Psoas muscle (tissue), 8 donors: ENCODE measurements around the gene HSD17B7. TPM values are rescaled to one million over a fixed set of nuclear protein-coding genes. Genes with fewer than 3 reads are reported as not detected.

Source experiments
- ATAC-seq, 4 donors: fragments of 200-7000 bp; cut with Tn5 transposase; one replicate each; pipeline ENCODE4 v1.9.1; 2020; ENCODE audit warnings: moderate library complexity in 3 of 4, mild to moderate bottlenecking in 2 of 4
- DNase-seq, 2 donors: peaks; one replicate each; pipeline ENCODE4 v3.0.0-alpha.2; 2020
- H3K27ac ChIP-seq: fragments of 200-600 bp; one replicate; pipeline ENCODE4 v1.8.0; 2022
- H3K27me3 ChIP-seq, 3 donors: fragments of 200-600 bp in 1 of 3; one replicate each; pipeline versions ENCODE4 v1.6.1 to v1.8.0; 2013 to 2022; ENCODE audit warnings: low read length in 2 of 3, mild to moderate bottlenecking in 2 of 3, moderate library complexity in 1 of 3; ENCODE audit not compliant: insufficient read depth in 3 of 3
- H3K36me3 ChIP-seq, 2 donors: fragments of 200-600 bp in 1 of 2; one replicate each; pipeline versions ENCODE4 v1.6.1 to v1.8.0; 2013 to 2022; ENCODE audit warnings: low read depth in 1 of 2, mild to moderate bottlenecking in 1 of 2, moderate library complexity in 1 of 2; ENCODE audit not compliant: insufficient read depth in 1 of 2
- H3K4me1 ChIP-seq: fragments of 200-600 bp; one replicate; pipeline ENCODE4 v1.8.0; 2022
- H3K4me3 ChIP-seq: fragments of 200-600 bp; one replicate; pipeline ENCODE4 v1.8.0; 2022; ENCODE audit warnings: mild to moderate bottlenecking
- H3K9me3 ChIP-seq: fragments of 200-600 bp; one replicate; pipeline ENCODE4 v1.8.0; 2022
- CTCF ChIP-seq: fragments of 200-600 bp; IDR thresholded peaks from one replicate; pipeline ENCODE4 v1.8.0; 2022; ENCODE audit warnings: antibody characterized with exemption
- WGBS, 3 donors: extraction: QIAGEN DNeasy Blood & Tissue Kit; methylation state at CpG; one replicate each; pipeline versions ENCODE4 v1.1.6 to v1.1.7; 2013; 5-methylcytosine and 5-hydroxymethylcytosine counted together
- intact Hi-C, 2 donors: fragments of 100-400 bp; cut with DNase I; formaldehyde crosslinking; loops; one replicate each; pipeline versions ENCODE4 v1.11.0 to v1.14.2; 2022
- polyA plus RNA-seq, 3 donors: library from polyadenylated mRNA; stranded (reverse); fragments of 200-250 nt; gene quantifications; one replicate each; pipeline ENCODE4 v1.2.3, GENCODE V29; 2013
- total RNA-seq, 4 donors: library from RNA; stranded (reverse); fragmentation: NEBNext Ultra II Directional in 2 of 4; extraction: Animal tissue kit (Norgen Biotek cat#: 25700) in 2 of 4; gene quantifications; one replicate each; pipeline versions ENCODE4 v1.2.1 to v1.2.4, GENCODE V29; 2021 to 2023
- donor health status: healthy with polysubstance abuse.
- donor health status: DM: no; HTN: no; CAD: no; lungs with moderate emphysema.
- donor health status: Bipolar disorder and iron deficiency.
- donor health status: healthy.
- donor health status: DM: yes; HTN: yes; CAD: no.
- donor health status: DM: no; HTN: no; CAD: no.
- donor health status: DM: no; HTN: no; CAD: no.
- donor health status: DM: yes; HTN: yes; CAD: no.

Gene HSD17B7
- total and polyA plus RNA-seq, 7 donors, result 1.6 to 7.2 (median 3.8) TPM

DNA sequence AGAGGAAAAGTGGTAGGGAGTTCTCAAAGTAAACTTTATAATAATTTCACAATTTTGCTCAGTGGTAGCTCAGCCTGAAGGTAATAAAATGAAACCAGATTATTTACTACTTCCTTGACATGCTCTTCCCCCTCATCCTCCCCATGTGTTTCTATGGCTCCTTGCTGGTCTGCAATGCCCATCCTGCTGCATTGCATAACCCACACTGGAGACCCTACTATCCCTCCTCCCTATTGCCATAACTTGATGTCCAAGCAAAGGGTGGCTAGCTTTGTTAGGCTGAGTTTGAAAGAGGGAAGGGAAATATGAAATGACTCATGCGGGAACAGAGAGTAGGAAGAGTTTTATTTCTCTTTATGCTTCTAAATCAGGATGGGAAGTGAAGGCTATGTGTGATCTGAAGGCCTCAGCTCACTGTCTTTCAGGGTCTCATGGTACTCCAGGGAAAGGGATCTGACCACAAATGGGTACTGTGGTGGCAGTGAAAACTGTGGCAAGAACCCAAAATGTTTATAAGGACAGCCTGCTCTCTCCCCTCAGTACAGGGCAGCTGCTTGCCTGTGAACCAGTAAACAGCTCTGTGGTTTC is 36.4 kb upstream of the HSD17B7 start:
- ATAC-seq, result no peak
- TF ChIP-seq CTCF, result no peak
- intact Hi-C loops, result no loop called here

GRCh38 chr1:162755306-162755705 is 35.2 kb upstream of the HSD17B7 start:
- 54 to 59% (median 55%) methylated on average over 3 of the region's 3 CpGs for WGBS, 3 donors
- Histone ChIP-seq H3K27ac (no peak overlapping the region), H3K9me3 (no peaks in the 10 kb centered on the region), H3K27me3 (no peaks in the 10 kb centered on the region), H3K4me3 (no peak overlapping the region), H3K4me1 (no peaks in the 10 kb centered on the region), H3K36me3 (peaks cover 0 to 3% of the 10 kb centered on the region in 2 donors)
- DNase-seq (no peak), ATAC-seq (no peak)
- TF ChIP-seq CTCF, result no peak
- intact Hi-C loops, result no loop called here

More for the DNA sequence above, 36.4 kb upstream of the HSD17B7 start:
- no peaks in the 10 kb centered on the region for H3K27me3 ChIP-seq
- WGBS, 3 donors, result 90 to 94% (median 91%) methylated on average over 1 of the region's 1 CpG
- no peak overlapping the region for H3K27ac ChIP-seq
- no peaks in the 10 kb centered on the region for H3K4me1 ChIP-seq
- no peak for DNase-seq
- peaks cover 0 to 3% of the 10 kb centered on the region in 2 donors for H3K36me3 ChIP-seq
- no peaks in the 10 kb centered on the region for H3K9me3 ChIP-seq
- no peak overlapping the region for H3K4me3 ChIP-seq

DNA sequence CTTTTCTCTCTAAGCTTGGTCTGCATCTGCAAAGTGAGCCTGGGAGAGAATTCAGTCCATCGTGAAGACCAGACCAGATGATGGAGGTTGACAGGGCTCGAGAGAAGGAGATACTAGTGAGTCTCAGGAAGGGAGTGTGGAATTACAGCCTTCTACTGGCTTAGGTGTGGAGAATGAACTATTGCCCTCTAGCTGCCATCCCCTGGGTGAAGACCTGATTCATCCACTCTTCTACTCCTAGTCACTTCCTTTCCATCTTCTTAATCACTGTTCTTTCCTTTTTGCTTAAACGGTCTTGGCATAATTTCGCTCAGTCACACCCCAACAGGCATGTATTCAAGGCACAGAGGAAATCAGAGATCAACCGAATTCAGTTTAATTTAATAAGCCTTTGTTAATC is 34.0 kb upstream of the HSD17B7 start:
- intact Hi-C loops, result no loop called here
- no peak for ATAC-seq
- peaks cover 0 to 3% of the 10 kb centered on the region in 2 donors for H3K36me3 ChIP-seq

DNA sequence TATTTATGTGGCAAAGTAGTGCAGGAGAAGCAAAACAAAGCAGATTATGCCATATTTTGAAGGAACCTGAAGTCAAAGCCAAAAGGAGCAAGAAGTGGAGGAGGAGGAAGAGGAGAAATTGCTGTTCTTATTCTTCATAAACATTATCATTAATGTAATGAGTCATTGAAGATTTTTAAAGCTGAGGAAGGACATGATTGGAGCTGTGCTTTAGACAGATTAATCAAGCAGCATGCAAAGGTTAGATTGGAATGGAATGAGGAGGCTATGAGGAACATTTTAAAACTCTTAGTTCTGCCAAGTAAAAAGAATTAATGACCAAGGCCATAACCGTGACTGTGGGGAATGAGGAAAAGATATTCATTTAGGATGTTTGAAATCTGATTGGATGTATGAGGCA is 33.0 kb upstream of the HSD17B7 start:
- Histone ChIP-seq H3K27me3 (no peaks in the 10 kb centered on the region), H3K36me3 (peaks cover 0 to 3% of the 10 kb centered on the region in 2 donors), H3K4me1 (no peaks in the 10 kb centered on the region), H3K9me3 (no peaks in the 10 kb centered on the region), H3K4me3 (no peak overlapping the region), H3K27ac (no peak overlapping the region)
- 35 to 58% (median 41%) methylated on average over 1 of the region's 1 CpG for WGBS, 3 donors
- ATAC-seq (no peak), DNase-seq (no peak)
- TF ChIP-seq CTCF, result no peak
- intact Hi-C loops, result no loop called here

More for the DNA sequence above, 34.0 kb upstream of the HSD17B7 start:
- no peak for TF ChIP-seq CTCF
- 74 to 79% (median 75%) methylated on average over 5 of the region's 5 CpGs for WGBS, 3 donors
- Histone ChIP-seq H3K4me3 (no peak overlapping the region), H3K9me3 (no peaks in the 10 kb centered on the region), H3K27me3 (no peaks in the 10 kb centered on the region), H3K27ac (no peak overlapping the region), H3K4me1 (no peaks in the 10 kb centered on the region)
- no peak for DNase-seq

DNA sequence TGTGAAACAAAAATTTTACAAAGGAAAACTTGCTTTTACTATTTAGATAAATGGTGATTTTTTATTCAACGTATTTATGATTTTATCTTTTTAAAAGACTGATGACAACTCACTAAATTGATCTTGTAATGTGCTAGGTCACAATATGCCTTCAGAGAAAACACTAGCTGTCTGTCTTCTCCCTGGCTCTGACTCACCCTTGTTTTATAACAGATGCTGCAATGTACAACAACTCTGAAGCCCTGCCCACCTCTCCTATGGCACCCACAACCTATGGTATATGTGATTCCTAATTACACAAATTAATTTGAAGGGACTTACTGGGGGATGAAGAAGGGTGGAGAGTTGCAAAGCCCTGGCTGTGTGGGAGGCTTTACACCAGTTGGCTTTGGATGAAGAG is 24.7 kb upstream of the HSD17B7 start:
- DNase-seq, result no peak
- no peak overlapping the region for H3K4me3 ChIP-seq
- H3K4me1 ChIP-seq, result no peaks in the 10 kb centered on the region
- ATAC-seq, result no peak
- intact Hi-C loops, result no loop called here
- no peak overlapping the region for H3K27ac ChIP-seq
- peaks cover 0 to 9% of the 10 kb centered on the region in 2 donors for H3K36me3 ChIP-seq
- no peaks in the 10 kb centered on the region for H3K9me3 ChIP-seq
- H3K27me3 ChIP-seq, result no peaks in the 10 kb centered on the region
- WGBS, 3 donors, result 93 to 98% (median 97%) methylated on average over 1 of the region's 1 CpG
- no peak for TF ChIP-seq CTCF
